M059J (cell line): ENCODE measurements around the gene ILF3. TPM values are rescaled to one million over a fixed set of nuclear protein-coding genes. Genes with fewer than 3 reads are reported as not detected.
"Not testable (repeated sequence)": the region's sequence is repeated elsewhere in the genome, so short reads cannot be mapped to it uniquely, and the experiment has no call there.

Source experiments
- DNase-seq: peaks from one replicate; pipeline ENCODE4 v3.0.0-alpha.2; 2012; ENCODE audit warnings: low read depth
- total RNA-seq: library from RNA; depleted of rRNA; stranded (reverse); fragments of >200 nt; shearing (Covaris generic); gene quantifications from 2 replicates; pipeline ENCODE4 v1.2.3, GENCODE V29; 2014

The ILF3 gene
- total RNA-seq, 1 experiment from 2014 or later: 139 TPM

DNA sequence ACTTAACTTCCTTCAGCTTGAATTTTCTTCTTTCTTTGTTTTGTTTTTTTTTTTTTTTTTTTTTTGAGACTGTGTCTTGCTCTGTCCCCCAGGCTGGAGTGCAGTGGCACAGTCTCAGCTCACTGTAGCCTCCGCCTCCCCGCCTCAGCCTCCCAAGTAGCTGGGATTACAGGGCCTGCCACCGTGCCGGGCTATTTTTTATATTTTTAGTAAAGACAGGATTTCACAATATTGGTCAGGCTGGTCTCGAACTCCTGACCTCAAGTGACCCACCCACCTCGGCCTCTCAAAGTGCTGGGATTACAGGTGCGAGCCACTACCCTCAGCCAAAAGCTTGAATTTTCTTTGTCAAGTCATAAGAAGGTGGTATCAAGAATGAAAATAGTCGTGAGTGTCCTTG lies 21.1 kb downstream of the ILF3 start:
- DNase-seq: not testable (repeated sequence)

GRCh38 chr19:10677751-10678150 lies 23.6 kb downstream of the ILF3 start:
- DNase-seq: no peak

DNA sequence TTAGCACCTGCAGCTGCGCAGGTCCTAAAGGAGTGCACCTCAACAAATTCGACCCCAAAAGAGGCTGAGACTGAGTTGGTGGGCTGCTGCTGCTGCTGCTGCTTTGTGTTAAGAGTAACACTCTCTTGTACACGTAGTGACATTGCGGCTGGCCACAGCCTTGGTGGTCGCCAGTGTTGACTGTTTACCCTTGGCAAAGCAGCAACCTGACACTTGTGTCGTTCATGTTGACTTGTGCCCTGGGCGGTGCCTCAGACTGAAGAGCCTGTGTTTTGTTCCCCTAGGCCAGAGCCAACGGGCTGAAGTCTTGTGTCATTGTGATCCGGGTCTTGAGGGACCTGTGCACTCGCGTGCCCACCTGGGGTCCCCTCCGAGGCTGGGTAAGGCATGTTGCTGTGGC lies 24.7 kb downstream of the ILF3 start:
- DNase-seq: no peak

DNA sequence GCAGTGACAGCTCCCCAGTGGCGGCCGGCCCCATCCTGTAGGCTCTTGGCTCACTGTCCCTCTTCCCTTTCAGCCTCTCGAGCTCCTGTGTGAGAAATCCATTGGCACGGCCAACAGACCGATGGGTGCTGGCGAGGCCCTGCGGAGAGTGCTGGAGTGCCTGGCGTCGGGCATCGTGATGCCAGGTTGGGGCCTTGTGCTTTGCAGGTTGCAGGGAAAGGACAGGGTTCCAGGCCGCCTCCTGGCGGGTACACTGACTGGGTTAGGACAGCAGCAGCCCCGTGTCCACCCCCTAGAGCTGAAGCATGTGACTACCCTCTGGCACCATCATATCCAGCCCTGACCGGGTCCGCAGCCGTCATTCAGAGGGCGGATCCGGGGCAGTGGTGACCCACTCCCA lies 25.6 kb downstream of the ILF3 start:
- no peak for DNase-seq

DNA sequence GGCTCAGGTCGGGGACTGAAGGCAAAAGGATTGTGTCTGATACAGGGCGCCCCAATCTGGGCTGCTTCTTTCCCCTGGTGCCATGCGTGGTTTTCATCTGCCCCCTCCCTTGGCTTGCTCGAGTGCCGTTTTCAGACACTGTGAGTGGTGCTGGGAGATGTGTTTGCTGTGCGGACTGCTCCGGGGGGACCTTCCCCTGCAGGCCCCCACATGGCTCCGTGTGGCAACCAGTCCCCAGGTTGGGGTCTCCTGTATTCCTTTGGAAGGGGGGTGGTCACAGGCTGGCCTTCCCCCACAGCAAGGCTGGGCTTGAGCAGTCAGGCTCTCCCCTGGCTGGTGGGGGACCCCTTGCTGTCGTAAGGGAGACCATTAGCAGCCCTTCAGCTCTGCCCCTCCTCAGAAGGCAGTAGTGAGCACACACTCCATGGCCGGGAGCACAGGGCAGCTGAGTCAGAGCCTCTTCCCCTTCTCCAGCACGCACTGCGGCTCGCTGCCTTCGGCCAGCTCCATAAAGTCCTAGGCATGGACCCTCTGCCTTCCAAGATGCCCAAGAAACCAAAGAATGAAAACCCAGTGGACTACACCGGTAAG lies 26.5 kb downstream of the ILF3 start:
- DNase-seq: no peak

DNA sequence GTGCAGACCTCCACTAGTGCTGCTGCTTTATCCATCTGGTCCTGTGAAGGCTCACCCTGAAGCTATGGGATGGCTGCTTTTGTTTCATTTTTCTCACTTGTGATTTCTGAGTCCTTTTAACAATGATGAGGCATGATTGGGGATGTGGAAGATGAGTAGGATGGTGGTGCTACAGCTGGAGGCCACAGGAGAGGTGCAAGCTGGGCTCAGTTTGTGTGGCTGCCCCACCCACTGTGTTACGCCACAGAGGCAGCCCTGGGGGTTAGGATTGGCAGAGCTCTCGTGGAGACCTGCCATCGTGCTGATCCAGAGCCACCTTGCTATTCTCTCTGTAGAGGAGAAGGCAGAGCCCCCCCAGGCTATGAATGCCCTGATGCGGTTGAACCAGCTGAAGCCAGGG lies 27.5 kb downstream of the ILF3 start:
- DNase-seq: no peak

GRCh38 chr19:10682397-10683063 lies 28.4 kb downstream of the ILF3 start:
- no peak for DNase-seq

- no peak for DNase-seq
These were observed 28.9 kb downstream of the ILF3 start for GRCh38 chr19:10683064-10683426.

GRCh38 chr19:10683582-10683981 lies 29.4 kb downstream of the ILF3 start:
- no peak for DNase-seq

- DNase-seq: no peak
These were observed 31.1 kb downstream of the ILF3 start for GRCh38 chr19:10685210-10685609.

- no peak for DNase-seq
These were observed 32.0 kb downstream of the ILF3 start for GRCh38 chr19:10686193-10686592.

DNA sequence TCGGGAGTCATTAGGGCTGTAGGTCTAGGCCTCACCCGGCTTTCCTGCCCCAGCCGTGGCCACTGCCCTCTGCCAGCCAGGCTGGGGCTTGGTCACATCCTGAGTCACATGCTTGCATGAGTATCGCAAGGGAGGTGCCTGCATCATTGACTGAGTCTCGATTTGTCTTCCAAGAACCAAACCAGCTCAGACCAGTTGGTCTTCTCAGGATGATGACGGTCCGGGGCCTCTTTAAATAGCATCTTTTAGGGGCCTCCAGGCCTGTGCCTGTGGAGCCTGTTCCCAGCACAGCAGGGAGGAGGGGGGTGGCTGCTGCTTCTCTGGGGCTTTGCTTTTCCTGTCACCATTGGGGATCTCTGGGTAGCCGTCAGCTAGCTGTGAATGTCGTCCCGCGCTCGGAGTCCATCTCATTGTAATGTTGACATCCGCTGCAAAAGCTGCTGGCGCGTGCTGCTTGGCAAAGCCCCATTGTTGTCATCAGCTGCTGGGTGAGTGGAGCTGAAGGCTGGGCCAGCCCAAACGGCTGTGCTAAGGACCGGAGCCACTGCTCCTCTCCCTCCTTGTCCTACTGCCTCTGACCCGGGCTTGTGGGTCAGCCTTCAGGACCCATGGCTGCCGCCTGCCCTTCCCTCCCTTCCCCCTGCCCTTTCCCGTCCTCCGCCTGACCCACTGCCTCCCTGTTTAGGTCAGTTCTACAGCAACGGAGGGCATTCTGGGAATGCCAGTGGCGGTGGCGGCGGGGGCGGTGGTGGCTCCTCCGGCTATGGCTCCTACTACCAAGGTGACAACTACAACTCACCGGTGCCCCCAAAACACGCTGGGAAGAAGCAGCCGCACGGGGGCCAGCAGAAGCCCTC lies 32.7 kb downstream of the ILF3 start:
- DNase-seq: no peak

DNA sequence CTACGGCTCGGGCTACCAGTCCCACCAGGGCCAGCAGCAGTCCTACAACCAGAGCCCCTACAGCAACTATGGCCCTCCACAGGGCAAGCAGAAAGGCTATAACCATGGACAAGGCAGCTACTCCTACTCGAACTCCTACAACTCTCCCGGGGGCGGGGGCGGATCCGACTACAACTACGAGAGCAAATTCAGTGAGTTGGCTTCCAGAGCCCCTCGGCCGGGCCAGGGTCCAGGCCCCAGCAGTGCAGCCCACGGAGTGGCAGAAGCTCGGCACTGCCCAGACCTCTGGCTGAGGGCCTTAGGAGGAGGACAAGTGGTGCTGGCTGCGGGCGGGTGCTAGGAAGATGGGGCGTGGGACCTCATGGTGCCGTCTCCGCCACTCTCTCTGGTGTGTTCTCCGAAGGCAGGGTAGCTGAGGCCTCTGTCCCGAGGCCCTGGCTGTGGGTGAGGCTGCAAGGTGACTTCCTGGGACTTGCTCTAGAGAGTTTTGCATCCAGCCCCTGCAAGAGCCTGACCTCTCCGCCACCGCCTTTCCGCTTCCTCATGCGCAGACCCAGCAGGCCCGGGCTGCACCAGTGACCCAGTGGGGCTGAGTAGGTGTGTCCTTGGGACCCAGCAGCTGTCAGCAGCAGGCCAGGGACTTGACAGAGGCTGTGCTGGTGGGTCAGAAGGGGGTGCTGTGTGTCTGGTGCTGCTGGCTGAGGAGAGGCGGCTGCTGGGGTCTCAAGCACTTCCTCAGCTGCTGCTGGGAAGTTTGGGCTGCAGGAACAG lies 33.6 kb downstream of the ILF3 start:
- DNase-seq: no peak

DNA sequence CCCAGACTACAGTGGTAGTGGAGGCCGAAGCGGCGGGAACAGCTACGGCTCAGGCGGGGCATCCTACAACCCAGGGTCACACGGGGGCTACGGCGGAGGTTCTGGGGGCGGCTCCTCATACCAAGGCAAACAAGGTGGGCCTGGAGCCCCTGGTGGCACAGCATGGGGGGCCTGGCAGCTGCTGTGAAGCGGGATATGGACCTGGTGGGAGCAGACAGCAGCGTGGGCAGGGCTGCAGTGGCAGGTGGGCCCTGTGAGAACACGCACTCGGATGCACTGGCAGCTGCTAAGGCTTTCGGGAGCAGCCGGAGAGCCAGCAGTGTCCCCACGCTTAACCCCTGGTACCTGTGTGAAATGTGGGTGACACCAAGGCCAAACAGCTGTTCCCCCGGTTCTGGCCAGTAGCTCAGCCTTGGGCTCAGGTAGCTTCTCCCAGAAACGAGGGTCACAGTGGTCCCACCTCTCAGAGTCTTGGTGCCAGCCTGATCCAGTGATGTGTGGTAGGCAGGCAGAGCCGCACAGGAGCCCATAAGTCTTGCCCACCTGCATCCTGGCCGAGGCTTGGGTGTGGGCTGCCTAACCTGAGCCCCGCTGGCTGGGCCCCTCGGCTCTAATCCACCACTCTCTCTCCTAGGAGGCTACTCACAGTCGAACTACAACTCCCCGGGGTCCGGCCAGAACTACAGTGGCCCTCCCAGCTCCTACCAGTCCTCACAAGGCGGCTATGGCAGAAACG lies 34.6 kb downstream of the ILF3 start:
- DNase-seq: no peak

DNA sequence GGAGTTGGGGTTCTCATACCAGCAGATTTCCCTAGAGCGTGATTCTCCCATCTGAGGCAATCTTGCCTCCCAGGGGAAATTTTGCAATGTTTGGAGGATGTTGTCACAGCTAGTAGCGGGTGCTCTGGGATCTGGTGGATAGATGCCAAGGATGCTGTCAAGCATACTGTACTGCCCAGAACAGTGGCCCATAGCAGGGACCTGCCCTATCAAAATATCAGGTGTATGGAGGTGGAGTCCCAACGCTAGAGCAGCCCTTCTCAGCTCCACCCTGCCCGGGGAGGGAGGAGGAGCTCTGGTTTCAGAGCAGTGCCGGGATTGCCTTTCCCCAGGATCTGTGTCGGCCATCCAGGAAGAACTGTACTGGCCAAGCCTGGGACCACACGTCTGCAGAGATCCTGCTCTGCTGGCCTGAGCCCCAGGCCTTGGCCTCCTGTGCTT lies 36.2 kb downstream of the ILF3 start:
- peak; percentile 36 for DNase-seq

DNA sequence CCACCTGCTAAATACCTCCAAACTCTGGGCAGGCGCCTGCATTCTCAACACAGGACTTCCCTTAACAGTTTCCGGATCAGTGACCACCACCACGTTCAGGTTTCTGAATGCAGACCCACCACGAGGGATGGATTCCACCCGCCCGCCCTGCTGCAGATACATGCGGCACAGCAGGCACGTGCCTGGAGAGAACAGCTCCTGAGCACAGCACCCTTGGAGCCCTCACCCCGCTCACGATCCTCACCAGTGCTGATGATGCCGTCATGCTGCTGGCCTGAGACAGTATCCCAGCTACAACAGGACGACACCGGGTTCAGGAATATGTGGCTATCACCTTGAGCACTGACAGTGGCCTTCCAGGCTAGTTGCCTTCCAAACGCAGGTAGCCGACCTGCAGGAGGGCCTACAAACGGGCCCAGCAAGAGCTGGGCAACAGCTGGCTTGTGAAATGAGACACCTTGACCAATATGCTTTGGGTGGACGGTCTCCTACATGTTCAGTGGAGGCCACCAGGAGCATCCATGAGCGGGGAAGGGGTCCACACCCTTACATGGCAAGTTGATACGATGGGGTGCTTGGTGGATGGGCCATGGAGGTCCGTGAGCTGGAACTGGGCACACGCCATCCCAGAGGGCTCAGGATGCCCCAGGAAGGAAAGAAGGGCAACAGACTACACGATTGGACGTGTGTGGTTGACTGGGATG lies 37.2 kb downstream of the ILF3 start:
- no peak for DNase-seq

GRCh38 chr19:10691883-10692282 lies 37.7 kb downstream of the ILF3 start:
- DNase-seq: no peak

DNA sequence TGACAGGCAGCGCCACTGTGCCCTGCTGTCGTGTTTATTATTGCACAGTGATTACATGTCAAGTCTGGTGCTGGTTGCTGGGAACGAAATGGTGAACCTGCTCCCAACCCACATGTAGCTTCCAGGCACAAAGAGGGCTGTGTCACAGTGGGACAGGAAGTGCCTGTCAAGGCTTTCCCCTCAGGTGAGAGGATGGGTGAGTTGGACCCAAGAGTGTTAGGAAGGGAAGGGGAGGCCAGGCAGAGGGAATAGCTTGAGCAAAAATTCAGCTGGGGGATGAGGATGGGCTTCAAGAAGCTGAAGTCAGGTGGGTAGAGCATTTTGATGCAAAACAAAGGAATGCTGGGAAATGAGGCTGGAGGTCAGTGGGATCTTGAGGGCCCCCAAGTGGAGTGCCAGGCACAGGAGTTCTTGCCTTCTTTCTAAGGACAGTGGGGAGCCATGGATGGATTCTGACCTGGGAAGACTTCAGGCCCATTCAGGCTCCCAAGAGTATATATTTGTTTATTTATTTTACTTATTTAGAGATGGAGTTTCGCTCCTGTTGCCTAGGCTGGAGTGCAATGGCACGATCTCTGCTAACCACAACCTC lies 38.6 kb downstream of the ILF3 start:
- peak; percentile 20 for DNase-seq

DNA sequence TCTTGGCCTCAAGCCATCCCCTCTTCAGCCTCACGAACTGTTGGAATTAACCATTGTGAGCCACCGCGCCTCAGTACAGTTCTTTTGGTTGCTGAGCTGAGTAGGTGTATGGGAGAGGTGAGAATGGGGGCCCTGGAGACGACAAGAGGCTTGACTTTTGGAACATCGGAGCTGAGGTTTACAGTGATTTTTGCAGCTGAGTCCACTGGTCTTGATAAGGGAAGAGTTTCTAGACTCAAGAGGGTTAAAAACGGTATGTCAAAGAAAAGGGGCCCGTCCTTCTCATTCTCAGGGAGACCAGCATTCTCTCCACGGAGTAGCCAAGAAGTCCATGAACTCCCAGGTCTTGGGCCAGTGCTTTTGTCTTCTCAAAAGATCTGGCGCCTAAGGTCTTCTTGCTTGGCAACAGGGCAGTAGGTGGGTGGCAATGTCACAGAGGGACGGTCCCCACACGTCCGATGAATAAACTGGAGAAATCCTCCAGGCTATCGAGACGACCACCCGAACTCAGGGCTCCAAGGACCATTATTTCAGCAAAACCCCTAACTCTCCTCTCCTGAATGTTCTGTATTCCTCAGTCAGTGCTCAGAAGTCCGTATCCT lies 40.7 kb downstream of the ILF3 start:
- no peak for DNase-seq
